ENCODE measurements around the gene IRF2.
"Not testable (repeated sequence)": the region's sequence is repeated elsewhere in the genome, so short reads cannot be mapped to it uniquely, and the experiment has no call there.

Gene IRF2

DNA sequence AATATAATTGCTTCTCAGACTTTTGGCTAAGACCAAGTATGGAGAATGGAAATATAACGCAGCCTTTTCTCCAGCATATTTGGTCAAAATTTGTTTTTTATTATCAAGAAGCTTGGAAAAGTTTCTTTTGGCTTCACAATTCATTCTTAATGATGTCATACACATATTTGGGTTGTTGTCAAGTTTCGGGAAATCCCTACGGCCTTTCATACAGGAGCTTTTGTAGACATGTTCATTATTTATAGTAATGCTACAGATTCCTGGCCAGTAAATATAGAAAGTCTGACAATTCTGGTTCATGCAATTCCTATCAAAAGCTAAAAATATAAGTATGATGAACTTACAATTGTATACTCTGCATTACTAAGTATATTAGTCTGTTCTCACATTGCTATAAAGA is 112.9 kb downstream of the IRF2 start:
- no peak for DNase-seq

DNA sequence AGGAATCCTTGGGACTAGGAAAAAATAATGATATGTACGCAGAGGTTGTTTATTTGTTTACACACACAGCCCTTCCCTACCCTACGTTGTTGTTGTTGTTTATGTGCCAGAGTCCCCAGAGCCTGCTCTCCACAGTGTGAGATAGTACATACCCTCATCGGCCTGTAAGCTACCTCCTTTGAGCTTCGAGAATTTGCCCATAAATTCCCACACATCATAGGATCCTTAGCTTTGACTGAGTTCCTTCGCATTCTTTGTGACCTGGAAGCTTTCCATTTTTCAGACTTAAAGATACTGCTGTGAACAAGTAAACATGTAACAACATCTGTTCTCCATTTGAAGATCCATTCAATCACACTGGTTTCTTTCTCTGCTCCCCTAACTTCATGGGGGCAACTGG is 114.5 kb downstream of the IRF2 start:
- no peak for DNase-seq

DNA sequence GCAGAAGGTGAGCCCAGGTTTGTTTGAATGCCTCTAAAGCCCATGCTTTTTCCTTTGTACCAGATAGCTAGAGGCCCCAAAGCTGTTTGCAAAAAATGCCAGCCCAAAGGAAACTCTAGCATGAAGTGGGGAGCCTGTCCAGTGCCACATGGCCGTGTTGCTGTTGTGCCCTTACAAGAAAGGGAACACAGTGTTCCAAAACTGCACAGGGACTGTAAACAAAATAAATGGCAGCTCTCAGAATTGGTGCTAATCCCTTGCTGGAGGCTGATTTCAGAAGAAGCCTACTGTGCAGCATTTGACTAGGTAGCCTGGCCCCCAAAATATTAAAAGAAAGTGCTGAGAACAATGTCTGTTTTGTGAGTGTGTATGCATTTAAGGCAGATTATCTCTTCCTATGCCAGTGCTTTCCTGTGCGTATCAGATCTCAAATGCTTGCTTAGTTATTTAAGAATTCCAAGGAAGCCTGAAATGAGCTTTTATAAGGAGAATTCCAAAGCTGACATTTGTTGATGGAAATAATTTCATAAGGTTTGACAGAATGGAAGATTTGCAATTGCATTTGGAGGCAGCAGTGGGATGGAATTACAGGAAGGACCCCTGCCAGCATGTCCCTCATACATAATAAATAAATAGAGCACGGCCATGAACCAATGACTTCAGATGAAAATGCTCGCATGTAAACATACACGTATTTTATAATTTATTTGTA is 115.7 kb downstream of the IRF2 start:
- no peak for DNase-seq

DNA sequence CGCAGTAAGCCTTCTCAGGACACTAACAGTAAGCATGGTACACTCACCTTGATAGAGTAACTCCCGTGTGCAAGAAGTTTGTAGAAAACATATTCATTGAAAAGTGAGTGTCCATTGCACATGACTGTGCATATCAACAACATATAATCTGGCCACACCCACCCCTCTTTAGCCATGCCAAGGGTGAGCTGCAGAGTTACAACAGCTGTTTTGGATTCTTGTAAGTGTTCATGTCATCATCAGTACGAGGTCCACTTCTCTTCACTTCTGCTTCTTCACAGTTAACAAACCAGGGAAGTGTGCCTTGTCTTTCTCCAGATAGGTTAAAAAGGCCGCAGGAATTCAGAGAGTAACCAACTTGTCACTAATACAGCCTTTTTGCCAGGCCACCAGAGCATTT is 116.6 kb downstream of the IRF2 start:
- no peak for DNase-seq

DNA sequence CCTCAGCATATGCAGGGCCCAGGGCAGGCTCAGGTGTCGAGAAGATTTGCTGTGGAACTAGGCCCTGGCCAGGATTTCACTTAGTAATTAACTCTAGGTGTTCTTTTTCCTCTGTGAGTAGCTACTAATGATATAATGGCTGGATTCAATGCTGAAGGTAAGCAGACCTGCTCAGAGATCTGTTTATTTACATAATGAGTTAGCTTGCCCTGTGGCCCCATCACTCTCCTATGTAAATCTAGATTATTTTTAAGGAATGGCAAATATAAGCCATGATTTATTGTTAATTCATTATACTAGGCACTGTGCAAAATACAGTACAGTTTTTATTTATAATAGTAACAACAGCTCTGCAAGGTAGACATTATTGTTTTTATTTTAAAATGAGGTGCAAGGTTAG is 117.2 kb downstream of the IRF2 start:
- no peak for DNase-seq

DNA sequence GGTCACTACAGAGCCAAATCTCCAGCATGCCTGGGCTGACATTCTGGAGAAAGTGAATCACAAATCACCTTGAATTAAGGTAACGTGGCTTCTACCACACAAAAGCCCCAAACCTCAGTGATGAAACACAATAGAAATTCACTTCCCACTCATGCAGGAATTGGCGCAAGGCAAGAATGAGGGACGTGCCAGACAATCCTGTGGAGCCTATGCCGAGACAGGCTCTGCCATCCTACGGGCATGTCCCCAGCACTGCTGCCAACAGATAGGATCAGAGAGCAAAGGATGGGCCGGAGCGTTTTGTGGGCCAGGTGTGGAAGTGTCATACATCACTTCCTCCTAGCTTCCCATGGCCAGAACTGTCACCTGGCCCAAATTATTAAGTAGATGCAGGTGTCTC is 118.0 kb downstream of the IRF2 start:
- DNase-seq: no peak

DNA sequence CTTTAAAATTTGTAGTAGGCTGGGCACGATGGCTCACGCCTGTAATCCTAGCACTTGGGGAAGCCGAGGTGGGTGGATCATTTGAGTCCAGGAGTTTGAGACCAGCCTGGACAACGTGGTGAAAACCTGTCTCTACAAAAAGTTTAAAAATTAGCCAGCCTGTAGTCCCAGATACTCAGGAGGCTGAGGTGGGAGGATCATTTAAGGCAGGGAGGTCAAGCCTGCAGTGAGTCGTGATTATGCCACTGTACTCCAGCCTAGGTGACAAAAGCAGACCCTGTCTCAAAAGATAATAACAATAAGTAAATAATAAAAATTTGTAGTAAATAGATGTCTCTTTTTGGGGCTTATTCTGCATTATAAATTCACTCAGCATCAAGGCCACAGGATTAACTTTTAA is 118.5 kb downstream of the IRF2 start:
- DNase-seq: no peak

DNA sequence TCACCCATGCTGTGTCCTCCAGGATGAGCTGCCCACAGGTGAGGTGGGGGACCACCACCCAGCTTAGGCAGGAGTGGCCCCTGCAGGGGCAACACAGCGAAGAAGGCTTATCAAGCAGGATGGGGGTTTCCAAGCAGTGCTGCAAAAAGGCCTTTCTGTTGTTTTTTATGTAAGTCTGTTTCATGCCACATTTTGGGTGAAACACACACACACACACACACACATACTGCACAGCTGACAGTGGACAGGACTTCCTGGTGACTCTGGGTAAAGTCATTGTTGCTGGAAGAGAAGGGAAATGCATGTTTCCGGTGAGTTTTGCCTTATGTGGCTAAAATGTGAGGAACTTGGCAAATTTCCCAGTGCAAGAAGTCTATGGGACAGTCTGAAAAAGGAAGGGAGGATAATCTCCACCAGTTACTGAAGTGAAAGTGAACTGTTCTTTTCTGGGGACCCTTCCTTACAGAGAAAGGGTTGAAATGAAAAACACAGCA is 119.2 kb downstream of the IRF2 start:
- no peak for DNase-seq

DNA sequence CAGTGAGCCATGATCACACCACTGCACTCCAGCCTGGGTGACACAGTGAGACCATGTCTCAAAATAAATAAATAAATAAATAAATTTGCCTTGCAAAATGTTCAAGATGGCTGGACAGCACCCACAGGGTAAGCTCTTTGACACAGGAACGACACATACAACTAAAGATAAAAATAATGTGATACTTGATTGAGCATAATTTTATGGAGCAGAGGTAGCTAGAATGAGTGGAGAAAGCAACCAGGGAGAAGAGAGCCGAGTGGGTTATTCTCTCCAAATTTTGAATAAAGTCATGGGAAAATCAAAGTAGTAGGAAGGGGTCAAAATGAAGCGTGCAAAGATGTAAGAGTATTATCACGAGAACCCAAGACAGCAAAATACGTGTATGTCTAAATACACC is 121.5 kb downstream of the IRF2 start:
- no peak for DNase-seq

DNA sequence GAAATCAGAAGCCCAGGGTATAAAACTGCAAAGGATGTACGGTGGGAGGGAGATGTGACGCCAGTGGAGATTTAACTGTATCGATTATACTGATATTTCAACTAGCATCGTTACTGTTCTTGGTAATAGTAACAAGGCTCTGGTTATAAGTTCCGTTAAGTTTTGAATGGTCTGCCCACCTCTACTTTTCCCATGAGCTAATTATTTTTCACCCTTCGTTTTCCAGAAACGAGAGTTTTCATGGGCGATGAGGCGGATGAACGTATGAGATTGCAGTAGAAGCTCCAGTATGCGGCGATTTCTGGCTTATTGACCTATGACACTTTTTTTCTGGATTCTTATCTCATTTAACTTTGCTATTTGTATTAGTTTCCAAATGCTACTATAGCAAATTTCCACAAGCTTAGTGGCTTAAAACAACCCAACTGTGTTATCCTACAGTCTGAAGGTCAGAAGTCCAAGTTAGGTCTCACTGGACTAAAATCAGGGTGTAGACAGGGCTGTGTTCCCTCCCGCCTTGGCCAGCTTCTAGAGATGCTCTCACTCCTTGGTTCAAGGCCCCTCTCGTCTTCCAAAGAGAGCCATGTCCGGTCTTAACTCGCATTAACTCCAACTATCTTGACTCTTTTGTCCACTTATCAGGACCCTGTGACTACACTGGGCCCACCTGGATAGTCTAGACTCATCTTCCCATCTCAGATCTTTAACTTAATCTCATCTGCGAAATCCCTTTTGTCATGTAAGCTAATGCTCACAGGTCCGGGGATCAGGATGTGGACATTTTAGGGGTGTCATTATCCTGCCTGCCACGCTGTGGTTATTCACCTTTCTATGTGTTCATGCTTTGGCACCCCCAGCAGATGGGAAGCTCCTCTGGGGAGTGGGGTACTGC is 122.5 kb downstream of the IRF2 start:
- DNase-seq: no peak

DNA sequence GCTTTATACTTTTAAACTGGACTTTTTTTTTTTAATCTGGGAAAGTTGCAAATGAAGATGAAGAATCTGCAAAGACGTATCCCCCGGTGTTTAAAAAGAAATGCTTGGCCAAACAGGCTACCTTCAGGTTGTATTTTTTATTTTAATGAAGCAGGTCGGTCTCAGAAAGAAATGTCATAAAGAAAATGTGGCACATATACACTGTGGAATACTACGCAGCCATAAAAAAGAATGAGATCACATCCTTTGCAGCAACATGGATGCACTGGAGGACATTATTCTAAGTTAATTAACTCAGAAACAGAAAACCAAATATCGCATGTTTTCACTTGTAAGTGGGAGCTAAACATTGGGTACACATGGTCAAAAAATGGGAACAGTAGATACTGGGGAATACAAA is 123.4 kb downstream of the IRF2 start:
- DNase-seq: no peak

DNA sequence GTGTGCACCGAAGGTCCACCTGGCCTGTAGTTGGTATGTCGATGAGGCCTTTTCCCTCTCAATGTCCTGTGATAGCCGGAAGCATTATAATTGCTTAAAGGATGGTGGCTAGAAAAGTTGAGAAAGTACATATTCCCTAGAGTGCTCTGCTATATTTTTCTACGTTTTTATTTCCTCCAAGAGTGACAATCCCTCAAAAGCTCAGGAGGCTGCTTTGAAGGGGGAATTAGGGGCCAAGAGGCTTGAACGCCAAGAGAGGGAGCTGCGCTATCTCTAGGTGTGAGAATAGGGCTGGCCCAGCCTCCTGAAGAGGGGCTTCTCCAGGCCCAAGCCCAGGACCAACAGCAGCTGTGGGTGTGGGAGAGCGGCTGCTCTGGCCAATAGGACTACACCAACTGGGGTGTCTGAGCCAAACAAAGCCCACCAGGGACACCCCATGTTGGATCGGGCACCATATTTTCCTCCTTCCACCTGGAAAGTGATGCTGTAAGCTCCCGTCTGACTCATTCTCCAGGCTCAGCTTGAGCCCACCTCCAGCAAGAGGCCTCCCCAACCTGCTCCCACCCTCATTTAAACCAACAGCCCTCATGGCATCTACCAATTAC is 124.0 kb downstream of the IRF2 start:
- no peak for DNase-seq

DNA sequence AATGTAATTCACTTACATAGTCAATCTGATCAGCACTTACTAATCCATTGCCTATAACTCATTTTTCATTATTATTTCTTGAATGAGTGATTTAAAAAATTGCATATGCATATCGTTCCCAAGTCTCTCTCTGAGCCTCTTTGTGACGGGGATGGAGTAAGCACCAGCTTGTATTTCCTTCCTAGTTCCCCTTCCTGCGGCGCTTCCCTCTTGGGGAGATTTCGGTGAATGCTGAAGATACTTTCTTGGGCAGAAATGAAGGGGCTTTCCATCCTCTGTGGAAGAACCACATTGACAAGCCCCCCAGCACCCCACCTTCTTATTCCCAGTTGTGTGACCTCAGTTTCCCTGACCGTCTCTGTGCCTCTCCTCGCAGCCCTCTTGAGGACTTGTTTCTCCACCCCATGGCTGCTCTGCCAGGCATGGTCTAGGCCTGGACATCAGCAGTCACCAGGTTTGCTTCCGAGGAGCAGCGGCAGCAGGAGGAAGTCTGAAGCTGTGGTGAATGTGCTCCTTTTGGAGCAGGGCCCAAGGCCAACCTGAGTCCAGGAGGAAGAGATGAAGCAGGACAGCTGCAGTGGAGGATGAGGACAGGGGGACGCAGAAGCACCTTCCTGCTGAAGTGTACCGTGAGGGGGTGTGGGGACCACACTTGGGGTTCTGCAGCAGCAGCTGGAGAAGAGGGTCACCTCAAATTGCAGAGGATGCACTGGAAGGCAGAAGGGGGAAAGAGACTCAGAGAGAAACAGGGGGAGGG is 124.9 kb downstream of the IRF2 start:
- no peak for DNase-seq

DNA sequence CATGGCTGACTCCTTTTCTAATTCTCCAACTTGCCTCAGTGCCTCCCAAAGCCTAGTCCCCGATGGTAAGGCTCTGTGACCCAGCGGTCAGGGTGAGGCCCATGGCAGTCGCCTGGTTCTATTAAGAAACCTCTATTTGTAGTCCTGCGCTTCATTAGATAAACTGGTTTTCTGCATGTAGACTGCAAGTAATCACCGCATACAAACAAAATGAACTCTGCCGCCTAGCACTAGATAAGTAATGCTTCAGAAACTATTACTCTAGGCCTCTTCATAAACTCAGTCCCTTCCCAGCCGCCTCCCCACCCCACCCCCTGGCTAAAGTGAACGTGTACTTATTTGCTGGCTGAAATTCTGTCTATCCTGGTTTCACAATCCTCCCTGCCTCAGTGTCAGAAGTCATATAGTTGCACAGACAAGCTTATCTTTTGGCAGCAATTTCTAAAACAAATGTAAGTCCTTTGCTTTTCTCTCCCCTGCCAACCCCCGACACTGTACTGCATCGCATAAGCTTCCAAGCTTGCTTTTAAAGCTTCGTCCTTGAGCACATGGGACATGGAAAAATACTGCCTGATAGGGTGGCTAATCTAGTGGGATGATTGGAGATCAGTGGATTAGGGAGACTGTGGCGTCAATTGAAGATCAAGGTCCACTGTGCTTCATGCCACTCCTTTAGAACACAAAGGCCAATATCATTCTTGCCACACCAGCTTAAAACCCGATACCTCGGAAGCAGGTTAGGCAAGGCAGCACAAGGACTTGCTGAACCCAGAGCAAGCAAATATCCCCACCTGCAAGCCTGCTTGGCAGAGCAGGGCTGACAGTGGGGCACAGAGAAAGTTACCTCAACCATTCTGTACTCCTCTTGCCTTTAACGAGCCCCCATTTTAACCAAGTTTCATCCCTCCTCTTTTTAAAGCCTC is 125.8 kb downstream of the IRF2 start:
- no peak for DNase-seq

DNA sequence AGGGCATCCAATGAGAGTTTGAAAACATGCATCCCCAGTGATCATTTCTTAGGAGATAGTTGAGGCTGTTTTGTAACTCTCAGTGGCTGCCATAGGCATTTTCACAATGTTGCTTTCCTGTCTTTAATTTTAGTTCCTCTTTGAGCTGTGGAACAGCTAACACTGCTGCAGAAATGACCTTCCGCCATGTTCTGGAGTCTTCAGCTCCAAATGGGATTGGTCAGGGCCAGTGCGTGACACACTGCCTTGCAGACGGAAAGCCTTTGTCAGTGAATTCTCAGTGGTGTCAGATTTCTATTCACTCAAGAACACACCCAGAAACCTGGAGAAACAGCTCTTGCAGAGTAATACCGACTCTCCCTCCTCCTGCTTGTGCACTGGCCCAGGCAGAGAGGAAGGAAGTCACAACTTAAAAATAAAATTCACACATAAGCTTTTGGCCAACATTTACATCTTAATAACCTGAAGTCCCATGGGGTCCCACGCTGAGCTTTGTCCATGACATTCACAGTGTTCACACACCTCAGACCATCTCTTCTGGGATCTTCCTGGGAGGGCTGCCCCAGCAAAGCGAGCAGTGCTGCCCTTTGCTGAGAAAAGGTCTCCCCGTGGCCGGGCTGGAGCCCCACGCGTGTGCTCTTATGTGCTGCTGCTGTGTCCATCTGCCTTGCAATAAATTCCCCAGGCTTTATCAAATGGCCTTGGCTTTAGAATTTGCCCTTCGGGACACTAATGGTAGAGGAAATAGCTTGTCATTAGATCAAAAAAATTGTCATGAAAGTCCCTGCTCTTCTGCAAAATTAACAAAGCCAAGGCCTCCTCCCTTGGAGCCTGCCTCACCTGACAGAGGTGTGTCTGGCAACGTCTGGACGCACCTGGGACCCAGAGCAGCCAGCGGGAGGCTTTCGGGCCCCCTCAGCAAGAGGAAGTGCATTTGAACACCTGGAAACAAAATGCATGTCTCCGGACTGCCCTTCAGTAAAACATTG is 126.8 kb downstream of the IRF2 start:
- no peak for DNase-seq

DNA sequence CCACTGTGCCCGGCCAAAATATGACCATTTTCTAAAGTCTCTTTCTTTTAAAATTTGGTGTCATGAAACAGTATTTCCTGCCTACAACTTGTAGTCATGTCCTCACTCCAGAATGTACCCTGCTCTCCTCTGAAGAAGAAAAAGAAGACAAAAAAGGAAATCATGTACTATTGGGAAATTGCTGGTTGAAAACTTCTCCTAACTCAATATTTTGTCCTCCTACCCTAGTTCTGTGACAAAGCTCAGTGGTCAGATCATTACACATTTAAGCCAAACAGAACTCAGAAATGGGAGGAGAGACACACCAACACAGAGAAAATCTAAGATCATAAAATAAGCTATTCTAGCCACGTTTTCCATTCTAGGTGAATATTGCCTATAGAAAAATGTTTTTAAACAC is 127.7 kb downstream of the IRF2 start:
- no peak for DNase-seq

DNA sequence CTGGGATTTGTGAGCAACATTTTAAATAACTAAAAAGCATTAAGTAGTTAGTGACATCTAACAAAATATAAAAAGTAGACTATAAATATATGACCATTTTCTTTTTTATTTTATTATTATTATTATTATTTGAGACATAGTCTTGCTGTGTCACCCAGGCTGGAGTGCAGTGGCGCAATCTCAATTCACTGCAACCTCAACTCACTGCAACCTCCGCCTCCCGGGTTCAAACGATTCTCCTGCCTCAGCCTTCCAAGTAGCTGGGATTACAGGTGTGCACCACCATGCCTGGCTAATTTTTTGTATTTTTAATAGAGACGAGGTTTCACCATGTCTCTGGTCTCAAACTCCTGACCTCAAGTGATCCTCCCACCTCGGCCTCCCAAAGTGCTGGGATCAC is 128.1 kb downstream of the IRF2 start:
- DNase-seq: not testable (repeated sequence)

DNA sequence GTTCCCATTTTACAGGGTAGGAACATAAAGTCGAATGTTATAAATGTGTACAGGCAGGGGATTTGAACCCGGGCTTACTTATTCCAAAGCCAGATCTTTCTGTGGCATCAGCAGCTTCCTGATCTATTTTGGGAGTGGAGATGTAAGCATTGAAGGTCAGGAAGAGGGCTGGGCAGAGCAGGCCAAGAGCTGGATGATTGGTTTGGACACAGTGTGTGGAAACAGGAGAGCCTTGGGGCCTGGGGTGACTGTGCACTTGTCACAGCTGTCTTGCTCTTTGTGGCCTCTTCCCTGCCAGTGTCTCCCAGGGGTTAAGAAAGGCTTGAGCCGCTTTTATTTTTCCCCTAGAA is 128.8 kb downstream of the IRF2 start:
- no peak for DNase-seq

DNA sequence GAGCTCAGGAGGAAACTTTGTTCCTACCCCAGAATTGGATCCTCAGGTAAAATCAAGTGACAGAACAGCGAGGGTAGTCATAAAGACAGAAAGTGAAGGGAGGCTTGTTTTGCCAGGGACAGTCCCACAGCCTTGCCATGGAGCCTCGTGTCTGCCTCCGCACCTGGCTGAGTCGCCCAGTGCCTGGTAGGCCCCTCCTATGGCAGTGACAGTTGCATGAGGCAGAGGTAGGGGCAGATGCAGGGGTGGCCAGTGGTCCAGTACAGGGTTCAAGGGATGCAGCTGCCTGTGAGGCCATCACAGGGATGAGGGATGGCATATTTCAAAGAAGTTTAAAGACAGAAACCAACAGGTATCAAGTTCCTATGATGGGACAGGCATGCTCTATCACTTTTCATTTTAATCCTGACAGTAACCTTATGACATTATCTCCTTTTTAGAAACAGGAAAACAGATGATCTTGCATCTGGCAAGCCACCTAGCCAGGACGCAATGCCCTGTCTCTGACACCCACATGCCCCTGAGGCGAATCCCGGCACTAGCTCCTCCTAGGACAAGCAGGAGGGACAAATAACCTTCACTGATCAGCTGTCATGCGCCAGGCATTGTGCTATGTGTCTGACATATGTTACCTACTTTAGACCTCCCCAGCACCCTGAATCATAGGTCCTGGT is 129.3 kb downstream of the IRF2 start:
- DNase-seq: peak in 1 of 2 experiments; percentile 12

DNA sequence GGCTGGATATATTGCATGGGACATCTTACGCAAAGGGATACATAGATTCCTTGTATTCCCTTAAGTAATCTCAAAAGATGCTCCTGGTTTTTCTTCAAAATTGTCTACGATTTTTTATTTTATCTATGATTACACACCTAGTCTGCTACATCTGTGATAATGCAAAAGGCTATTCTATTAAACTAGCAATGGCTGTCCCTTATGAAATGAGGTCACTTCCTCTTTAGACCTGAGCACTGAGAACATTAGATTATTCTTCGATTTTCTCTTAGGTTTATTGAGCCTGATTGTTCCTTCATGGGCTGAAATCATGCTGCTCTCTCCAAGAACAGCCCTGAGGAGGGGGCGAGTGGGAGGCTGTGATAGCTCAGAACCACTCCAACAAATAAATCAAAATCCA is 129.9 kb downstream of the IRF2 start:
- DNase-seq: no peak
